ENCODE measurements around the gene PAX8.

PAX8 gene

DNA sequence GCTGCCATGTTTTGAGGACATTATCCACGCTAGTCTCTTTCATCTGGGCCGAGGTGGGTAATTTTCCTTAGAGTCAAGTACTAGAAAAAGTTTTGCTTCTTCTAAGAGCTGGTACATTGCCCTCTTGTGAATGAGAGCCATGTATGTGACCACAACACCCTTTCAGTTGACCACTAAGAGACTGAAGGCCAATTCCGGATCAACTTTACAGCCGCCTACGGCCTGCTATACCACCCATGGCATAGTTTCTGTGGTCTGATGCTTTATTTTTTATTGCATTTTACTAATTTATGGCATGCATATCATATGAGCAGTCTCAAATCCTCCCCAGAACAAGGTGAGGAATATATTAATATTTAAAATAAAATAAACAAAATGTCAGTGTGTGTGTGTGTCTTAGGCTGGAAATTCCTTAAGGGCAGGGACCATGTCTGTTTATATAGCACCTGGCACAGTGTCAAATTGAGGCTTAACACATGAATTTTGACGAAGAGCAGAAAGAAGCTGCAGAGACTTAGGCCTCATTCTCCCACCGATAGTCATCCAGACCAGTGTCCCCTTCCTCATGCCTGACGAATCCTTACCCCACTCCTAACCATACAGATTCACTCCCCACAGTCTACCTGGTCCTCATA lies 69.6 kb downstream of the PAX8 start:
- no peak for DNase-seq (ENCODE audit: low read depth in 2 of 2, low spot score in 1 of 2)

GRCh38 chr2:113208396-113208795 lies 70.3 kb downstream of the PAX8 start:
- DNase-seq (ENCODE audit: low read depth in 2 of 2, low spot score in 1 of 2) = no peak

DNA sequence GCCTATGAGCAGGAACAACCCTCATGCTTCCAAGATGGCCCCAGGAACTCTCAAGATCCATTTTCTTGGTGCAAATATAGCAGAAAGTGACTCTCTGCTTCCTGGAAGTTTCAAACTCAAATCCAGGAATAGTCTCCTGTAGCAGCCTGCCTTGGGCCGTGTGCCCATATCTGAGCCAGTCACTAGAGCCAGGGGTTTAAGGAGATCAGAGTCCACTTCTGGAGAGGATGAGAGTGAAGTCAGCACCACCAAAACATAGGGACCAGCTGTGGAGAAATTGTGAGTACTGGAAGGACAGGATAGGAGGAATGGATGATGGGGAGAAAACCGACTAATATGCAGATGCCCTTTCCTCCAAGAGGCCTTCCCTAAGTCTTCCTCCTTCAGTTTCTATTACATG lies 71.7 kb downstream of the PAX8 start:
- no peak for DNase-seq (ENCODE audit: low read depth in 2 of 2, low spot score in 1 of 2)

DNA sequence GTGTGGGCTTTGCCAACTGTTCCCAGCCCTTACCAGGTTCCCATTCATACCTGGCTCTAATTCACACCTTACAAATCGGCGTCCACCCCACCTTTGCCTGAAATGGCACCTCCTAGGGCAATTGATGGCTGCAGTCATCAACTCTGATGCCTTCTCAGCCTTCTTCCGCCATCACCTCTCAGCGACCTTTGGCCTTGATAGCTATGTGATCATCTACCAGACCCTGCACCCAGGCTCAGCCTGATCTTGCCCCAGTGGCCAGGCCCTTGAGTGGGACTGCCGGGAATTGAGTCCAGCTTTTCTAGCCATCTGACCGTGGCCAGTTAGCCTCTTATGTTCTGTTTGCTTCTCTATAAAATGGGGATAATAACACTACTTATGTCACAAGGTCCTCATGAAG lies 72.5 kb downstream of the PAX8 start:
- DNase-seq (ENCODE audit: low read depth in 2 of 2, low spot score in 1 of 2) = no peak

DNA sequence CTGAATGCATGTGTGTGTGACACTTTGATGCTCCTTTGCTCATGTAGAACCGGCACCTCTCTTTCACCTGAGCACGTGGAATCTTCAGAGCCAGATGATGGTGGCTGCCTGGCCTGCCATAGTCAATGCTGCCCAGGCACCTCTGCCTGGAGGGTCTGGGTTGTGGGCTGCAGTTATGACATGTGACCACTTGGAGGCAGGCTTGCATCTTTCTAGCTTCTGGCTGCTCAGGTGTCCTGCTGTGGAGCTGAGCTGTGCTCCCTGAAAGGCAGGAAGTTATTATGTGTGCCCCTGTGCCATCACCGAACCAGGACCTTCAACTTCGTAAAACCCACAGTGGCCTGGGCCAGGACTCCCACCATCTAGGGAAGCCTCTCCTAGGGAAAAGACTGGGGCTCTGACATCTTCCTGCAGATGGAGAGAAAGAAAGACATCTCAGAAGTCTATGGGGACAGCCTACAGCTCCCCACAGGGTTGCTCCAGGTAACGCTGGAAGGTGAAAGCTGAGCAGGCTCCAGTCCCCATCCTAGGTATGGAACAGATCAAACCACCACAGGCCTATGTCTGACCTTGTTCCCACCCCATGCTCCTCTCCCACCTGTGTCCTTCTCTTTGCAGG lies 74.7 kb downstream of the PAX8 start:
- peak; percentile 41 to 44 for DNase-seq (ENCODE audit: low read depth in 2 of 2, low spot score in 1 of 2)

GRCh38 chr2:113203217-113203530 lies 75.5 kb downstream of the PAX8 start:
- no peak for DNase-seq (ENCODE audit: low read depth in 2 of 2, low spot score in 1 of 2)

DNA sequence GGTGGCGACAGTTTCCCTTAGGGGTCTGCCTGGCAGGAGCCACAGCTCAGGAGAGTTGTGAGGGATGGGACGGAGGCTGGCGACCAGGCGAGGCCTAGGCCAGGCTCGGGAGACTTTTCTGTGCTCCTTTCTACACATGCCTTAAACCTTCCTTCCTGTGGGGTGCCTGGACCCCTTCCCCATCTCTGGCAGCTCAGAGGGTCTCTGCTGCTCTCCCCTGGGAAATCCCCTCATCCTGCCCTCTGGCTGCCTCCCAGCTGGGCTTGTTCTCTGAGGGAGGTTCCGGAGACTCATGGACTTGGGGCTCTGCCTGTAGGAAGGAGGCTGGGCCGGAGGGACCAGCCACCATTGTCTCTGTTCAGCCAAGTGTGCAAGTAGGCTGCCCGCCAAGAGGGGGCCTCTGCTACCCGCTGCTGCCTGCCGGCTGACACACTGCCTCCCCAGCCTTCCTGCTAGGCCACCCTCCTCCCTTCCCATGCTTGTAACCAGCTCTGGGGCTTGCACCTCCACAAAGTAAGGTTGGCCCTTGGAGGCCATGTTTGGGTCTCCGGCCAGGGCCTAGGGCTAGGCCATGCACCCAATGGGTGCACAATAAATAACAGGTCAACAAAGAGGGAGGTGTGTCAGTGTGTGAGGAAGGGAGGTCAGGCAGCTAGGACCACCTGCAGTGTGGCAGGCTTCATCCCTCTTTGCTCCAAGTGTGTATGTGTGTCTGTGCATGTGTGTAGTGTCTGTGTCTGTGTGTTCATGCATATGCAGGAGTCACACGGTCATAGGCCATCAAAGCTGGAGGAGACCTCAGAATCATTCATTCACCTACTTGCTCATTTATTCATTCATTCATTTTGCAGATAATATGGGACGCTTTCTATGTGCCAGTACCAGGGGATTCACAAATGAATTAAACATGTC lies 76.2 kb downstream of the PAX8 start:
- no peak for DNase-seq (ENCODE audit: low read depth in 2 of 2, low spot score in 1 of 2)

DNA sequence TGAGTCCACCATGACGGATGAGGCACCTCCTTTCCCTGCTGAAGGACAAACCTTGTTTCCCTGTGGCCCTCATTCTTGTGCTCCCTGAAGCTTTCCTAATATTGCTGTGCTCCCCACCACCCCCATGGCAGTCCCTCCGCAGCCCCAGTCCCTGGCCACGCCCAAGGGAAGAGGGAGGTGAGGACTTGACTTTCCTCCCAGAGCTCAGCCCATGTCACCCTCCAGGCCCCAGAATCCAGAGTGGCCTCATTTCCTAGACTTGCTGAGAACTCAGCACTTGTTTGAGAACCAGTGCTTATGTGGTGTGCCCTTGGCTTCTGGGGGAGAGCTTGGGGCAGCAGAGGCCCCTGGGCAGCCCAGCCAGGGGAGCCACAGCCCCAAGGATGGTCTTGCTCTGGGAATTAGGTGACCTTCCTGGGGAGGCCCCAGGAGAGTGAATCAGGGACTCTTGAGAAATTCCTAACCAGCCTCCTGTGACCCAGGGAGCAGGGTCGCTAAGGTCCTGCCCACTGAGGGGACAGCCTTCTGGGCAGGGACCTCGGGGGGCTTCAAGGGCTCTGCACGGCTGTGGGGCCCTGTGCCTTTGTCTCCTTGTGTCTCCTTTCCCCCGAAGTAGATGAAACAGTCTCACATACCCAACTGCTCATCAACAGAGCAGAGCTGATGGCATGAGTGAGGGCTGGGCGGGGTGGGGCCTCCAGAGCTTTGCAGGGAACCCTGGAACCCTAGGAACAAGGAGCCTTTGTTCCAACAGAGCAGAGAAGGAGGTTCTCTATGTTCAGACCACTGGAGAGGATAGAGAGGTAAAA lies 77.0 kb downstream of the PAX8 start:
- no peak for DNase-seq (ENCODE audit: low read depth in 2 of 2, low spot score in 1 of 2)

DNA sequence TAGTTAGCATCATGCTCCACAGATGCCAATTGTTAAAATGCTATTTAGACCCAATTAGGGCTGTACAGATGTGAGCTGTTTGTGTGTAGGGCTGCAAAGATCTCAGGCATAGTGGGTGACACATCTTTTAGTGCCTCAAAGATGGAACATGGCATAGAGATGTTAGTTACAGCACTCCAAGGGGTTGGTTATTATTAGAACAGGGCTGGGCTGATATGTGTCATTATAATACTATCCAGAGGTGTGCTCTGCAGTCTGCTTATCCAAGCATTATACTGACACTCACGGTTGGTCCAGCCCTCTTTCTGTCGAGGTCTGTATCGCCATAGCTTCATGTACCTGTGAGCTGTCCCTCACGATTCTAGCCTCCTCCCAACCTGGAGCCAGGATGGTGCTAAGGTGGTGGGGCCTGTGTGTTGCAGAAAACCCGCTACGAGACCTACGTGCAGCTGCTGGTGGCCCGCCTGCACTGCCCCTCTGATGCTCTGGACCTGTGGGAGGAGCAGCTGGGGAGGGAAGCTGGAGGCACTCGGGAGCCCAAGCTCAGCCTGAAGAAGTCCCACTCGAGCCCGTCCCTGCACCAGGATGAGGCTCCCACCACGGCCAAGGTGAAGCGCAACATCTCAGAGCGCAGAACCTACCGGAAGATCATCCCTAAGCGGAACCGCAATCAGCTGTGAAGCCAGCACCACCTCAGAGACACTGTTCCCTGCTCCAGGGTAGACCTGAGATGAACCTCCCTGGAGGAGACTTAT lies 77.8 kb downstream of the PAX8 start:
- no peak for DNase-seq (ENCODE audit: low read depth in 2 of 2, low spot score in 1 of 2)

DNA sequence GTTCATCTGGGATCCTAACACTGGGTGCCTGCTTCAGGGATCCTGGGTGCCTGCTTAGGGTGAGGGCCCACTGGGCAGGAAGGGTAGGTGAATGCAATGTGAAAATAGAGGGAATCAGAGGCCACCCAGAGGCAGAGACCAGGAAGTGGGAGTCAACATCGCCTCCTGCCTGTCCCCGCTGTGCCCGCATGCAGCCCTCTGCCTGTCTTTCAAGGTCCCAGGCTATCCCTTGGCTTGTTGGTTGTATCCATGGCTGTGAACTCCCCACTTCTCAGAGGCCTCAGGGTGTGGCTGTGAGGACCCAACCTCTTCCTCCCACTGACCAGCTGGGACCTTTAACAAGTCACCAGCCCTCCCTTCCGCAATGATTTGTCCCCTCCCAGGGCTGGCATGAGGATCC lies 78.5 kb downstream of the PAX8 start:
- DNase-seq (ENCODE audit: low read depth in 2 of 2, low spot score in 1 of 2) = no peak

DNA sequence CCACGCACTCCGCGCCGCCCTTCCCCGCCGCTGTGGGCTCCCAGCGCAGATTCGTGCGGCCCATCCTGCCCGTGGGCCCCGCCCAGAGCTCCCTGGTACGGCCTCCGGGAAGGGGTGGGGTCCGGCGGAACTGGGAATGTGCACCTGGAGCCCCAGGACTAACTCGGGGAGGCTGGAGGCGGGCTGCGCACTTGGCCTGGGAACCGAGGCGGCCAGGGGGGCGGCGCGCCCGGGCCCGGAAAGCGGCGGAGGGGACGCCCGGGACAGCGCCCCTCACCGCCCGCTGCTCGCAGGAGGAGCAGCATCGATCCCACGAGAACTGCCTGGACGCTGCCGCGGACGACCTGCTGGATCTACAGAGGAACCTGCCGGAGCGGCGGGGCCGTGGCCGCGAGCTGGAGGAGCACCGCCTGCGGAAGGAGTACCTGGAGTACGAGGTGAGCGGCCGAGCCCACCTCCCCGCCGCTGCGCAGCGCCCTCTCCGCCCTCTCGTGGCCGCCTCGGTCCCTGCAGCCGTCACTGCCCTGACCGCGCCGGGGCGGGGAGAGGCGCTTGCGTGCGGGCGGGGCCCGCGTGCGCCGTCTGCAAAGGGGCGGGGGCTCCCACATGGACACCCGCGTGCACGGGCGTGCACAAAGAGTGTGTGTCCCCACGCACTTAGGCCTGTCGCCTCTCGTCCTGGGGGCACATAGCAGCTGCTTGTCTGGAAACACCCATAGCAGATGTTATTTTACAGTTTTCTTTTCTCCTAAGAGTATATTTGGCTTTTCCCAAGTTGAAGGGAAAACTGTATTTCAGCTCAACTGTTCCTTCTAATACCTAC lies 79.7 kb downstream of the PAX8 start:
- DNase-seq (ENCODE audit: low read depth in 2 of 2, low spot score in 1 of 2) = peak; percentile 40 to 49

GRCh38 chr2:113198048-113198789 lies 80.5 kb downstream of the PAX8 start:
- DNase-seq (ENCODE audit: low read depth in 2 of 2, low spot score in 1 of 2) = no peak

GRCh38 chr2:113197347-113198047 lies 81.2 kb downstream of the PAX8 start:
- no peak for DNase-seq (ENCODE audit: low read depth in 2 of 2, low spot score in 1 of 2)

DNA sequence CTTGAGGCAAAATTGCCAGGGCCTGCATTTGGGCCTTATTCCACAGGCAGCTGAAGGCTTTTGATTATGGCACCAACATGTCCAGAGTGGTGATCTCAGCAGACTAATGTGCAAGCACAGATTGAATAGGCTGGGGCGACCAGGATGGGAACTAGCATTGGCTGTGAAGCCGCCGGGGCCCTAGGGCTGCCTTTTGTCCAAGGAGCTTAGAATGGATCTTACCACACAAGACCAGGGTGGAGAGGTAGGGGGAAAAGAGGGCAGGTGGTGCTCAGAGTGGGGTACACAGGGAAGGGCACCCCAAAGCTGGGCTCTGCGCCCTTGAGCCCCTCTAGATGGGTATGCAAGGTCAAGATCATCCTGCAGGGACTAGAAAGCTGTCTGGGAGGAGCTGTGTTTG lies 81.9 kb downstream of the PAX8 start:
- DNase-seq (ENCODE audit: low read depth in 2 of 2, low spot score in 1 of 2) = no peak

DNA sequence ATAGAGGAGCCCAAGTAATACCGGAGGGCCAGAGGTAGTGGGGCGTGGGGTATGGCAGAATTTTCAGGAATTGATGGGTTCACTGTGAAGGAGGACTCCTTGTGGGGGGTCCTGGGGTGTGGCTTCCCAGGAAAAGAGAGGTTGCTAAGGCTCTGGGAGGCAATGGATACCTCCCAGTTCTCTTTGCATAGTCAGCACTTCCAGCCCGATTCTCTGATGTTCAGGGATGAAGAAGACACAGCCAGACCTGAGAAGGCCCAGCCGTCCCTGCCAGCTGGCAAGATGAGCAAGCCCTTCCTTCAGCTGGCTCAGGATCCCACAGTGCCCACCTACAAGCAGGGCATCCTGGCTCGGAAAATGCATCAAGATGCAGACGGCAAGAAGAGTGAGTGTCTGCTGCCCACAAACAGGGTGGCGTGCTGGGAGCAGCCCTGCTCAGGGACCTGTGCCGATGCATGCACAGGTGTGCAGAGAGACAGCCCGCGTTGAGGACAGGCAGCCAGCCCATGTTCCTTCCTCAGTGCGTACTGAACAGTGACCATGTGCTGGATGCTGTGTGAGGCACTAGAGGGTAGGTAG lies 82.7 kb downstream of the PAX8 start:
- DNase-seq (ENCODE audit: low read depth in 2 of 2, low spot score in 1 of 2) = no peak

GRCh38 chr2:113192459-113193100 lies 86.1 kb downstream of the PAX8 start:
- no peak for DNase-seq (ENCODE audit: low read depth in 2 of 2, low spot score in 1 of 2)

GRCh38 chr2:113190871-113191270 lies 87.8 kb downstream of the PAX8 start:
- DNase-seq (ENCODE audit: low read depth in 2 of 2, low spot score in 1 of 2) = no peak

- DNase-seq (ENCODE audit: low read depth in 2 of 2, low spot score in 1 of 2) = no peak
These were observed 91.0 kb downstream of the PAX8 start for GRCh38 chr2:113187771-113188170.
